Naive thymus-derived CD4-positive, alpha-beta T cell (primary cell): ENCODE results near the gene SYCP2. TPM values are rescaled to one million over a fixed set of nuclear protein-coding genes. Genes with fewer than 3 reads are reported as not detected.

Experiments used
- ATAC-seq: fragments of 150-1000 bp; cut with Tn5 transposase; 2 replicates; pipeline ENCODE4 v1.10.0; 2021; ENCODE audit warnings: mild to moderate bottlenecking, moderate library complexity
- CTCF ChIA-PET: fragments of 350-600 bp; sonication (Branson Sonifier 250); formaldehyde crosslinking; loops from one replicate; lab custom pipeline; 2021; ENCODE audit warnings: antibody characterized with exemption; lab: Charles Lee
- POLR2A ChIA-PET: fragments of 350-600 bp; sonication (Branson Sonifier 250); formaldehyde crosslinking; loops from one replicate; lab custom pipeline; 2021; ENCODE audit warnings: antibody characterized with exemption, inconsistent platforms; lab: Charles Lee
- DNase-seq, 9 donors: peaks; one replicate each; pipeline versions ENCODE4 v3.0.0 to v3.0.0-alpha.2; 2020 to 2022; ENCODE audit warnings: mixed read lengths in 1 of 9
- H3K27ac ChIP-seq: one replicate; pipeline ENCODE4 v1.7.0; 2013; ENCODE audit warnings: mild to moderate bottlenecking, low read depth, low read length, moderate library complexity
- H3K27me3 ChIP-seq, 2 donors: one replicate each; pipeline ENCODE4 v1.7.0; 2013; ENCODE audit warnings: low read length in 2 of 2, mild to moderate bottlenecking in 2 of 2, moderate library complexity in 2 of 2; ENCODE audit not compliant: control insufficient read depth in 2 of 2, insufficient read depth in 2 of 2
- H3K36me3 ChIP-seq, 3 experiments: 1 replicate in 2 of 3; 2 replicates in 1 of 3; pipeline ENCODE4 v1.7.0; 2013; ENCODE audit warnings: low read length in 3 of 3, mild to moderate bottlenecking in 3 of 3, moderate library complexity in 1 of 3; ENCODE audit not compliant: insufficient read depth in 3 of 3, control insufficient read depth in 2 of 3
- H3K4me1 ChIP-seq, 2 donors: one replicate each; pipeline ENCODE4 v1.7.0; 2013; ENCODE audit warnings: low read length in 2 of 2, mild to moderate bottlenecking in 2 of 2, moderate library complexity in 1 of 2; ENCODE audit not compliant: control insufficient read depth in 2 of 2, insufficient read depth in 2 of 2
- H3K4me3 ChIP-seq: 2 replicates; pipeline ENCODE4 v1.7.0; 2013; ENCODE audit warnings: mild to moderate bottlenecking, low read length
- H3K9me3 ChIP-seq, 3 experiments: 1 replicate in 2 of 3; 2 replicates in 1 of 3; pipeline ENCODE4 v1.7.0; 2013; ENCODE audit warnings: low read length in 3 of 3; ENCODE audit not compliant: control insufficient read depth in 2 of 3
- H3K27ac Mint-ChIP-seq, 9 donors: one replicate each; pipeline ENCODE4 v1.8.0; 2020 to 2022; ENCODE audit warnings: mixed read lengths in 9 of 9, mild to moderate bottlenecking in 8 of 9, moderate library complexity in 5 of 9, inconsistent platforms in 2 of 9
- H3K27me3 Mint-ChIP-seq, 5 donors: one replicate each; pipeline ENCODE4 v1.8.0; 2021 to 2022; ENCODE audit warnings: mixed read lengths in 5 of 5, mild to moderate bottlenecking in 1 of 5
- H3K36me3 Mint-ChIP-seq, 5 donors: one replicate each; pipeline ENCODE4 v1.8.0; 2020 to 2022; ENCODE audit warnings: mixed read lengths in 5 of 5, mild to moderate bottlenecking in 3 of 5, inconsistent platforms in 1 of 5
- H3K4me1 Mint-ChIP-seq, 7 donors: one replicate each; pipeline ENCODE4 v1.8.0; 2020 to 2022; ENCODE audit warnings: mixed read lengths in 7 of 7, mild to moderate bottlenecking in 3 of 7, inconsistent platforms in 1 of 7
- H3K4me3 Mint-ChIP-seq, 10 donors: one replicate each; pipeline ENCODE4 v1.8.0; 2020 to 2022; ENCODE audit warnings: mild to moderate bottlenecking in 10 of 10, mixed read lengths in 10 of 10, moderate library complexity in 6 of 10, inconsistent platforms in 2 of 10
- H3K9me3 Mint-ChIP-seq, 11 donors: one replicate each; pipeline ENCODE4 v1.8.0; 2020 to 2022; ENCODE audit warnings: mixed read lengths in 11 of 11, mild to moderate bottlenecking in 4 of 11, inconsistent platforms in 1 of 11, moderate library complexity in 1 of 11
- intact Hi-C, 2 donors: fragments of 100-400 bp; cut with micrococcal nuclease; formaldehyde crosslinking; loops; one replicate each; pipeline ENCODE4 v1.15.1; 2023
- polyA plus RNA-seq, 2 donors: library from polyadenylated mRNA; unstranded; fragments of 300-500 nt; fragmentation: Illumina TruSeq; gene quantifications; one replicate each; pipeline ENCODE4 v1.2.3, GENCODE V29; 2021
- total RNA-seq, 6 experiments: library from RNA in 5 of 6; stranded (reverse) in 5 of 6; gene quantifications; 1 replicate in 5 of 6; 2 replicates in 1 of 6; pipeline ENCODE4 v1.2.3 and lab custom pipeline; 2021 to 2026

SYCP2 gene
- total and polyA plus RNA-seq, 7 experiments from 2014 or later, result 0.47 to 7.8 (median 3.2) TPM

- DNase-seq (no peak), ATAC-seq (no peak)
- H3K36me3 ChIP-seq, result no peaks in the 10 kb centered on the region
- intact Hi-C loops, result no loop called here
- H3K27me3 ChIP-seq, result peaks cover 0 to 3% of the 10 kb centered on the region in 2 donors
- Mint-ChIP-seq H3K27ac (no peak overlapping the region), H3K4me1 (peaks cover 0 to 6% (median 0%) of the 10 kb centered on the region in 7 donors), H3K27me3 (peaks cover 25 to 52% (median 40%) of the 10 kb centered on the region in 5 donors), H3K9me3 (no peaks in the 10 kb centered on the region), H3K4me3 (no peak overlapping the region), H3K36me3 (no peaks in the 10 kb centered on the region)
- H3K4me1 ChIP-seq, result no peaks in the 10 kb centered on the region
- CTCF ChIA-PET, result no interaction called here
- no peak overlapping the region for H3K27ac ChIP-seq
- POLR2A ChIA-PET, result no interaction called here
- no peak overlapping the region for H3K4me3 ChIP-seq
- no peaks in the 10 kb centered on the region for H3K9me3 ChIP-seq
These were observed 98.4 kb downstream of the SYCP2 start for GRCh38 chr20:59835057-59835447.

- Mint-ChIP-seq H3K27me3 (peaks cover 22 to 53% (median 40%) of the 10 kb centered on the region in 5 donors), H3K36me3 (no peaks in the 10 kb centered on the region), H3K27ac (no peak overlapping the region), H3K9me3 (no peaks in the 10 kb centered on the region), H3K4me1 (peaks cover 0 to 6% (median 0%) of the 10 kb centered on the region in 7 donors), H3K4me3 (no peak overlapping the region)
- ATAC-seq (no peak), DNase-seq (no peak)
- no peak overlapping the region for H3K27ac ChIP-seq
- peaks cover 0 to 3% of the 10 kb centered on the region in 2 donors for H3K27me3 ChIP-seq
- intact Hi-C loops, result no loop called here
- ChIA-PET CTCF (no interaction called here), POLR2A (no interaction called here)
- H3K9me3 ChIP-seq, result no peaks in the 10 kb centered on the region
- no peaks in the 10 kb centered on the region for H3K4me1 ChIP-seq
- no peak overlapping the region for H3K4me3 ChIP-seq
- H3K36me3 ChIP-seq, result no peaks in the 10 kb centered on the region
These were observed 100.8 kb downstream of the SYCP2 start for GRCh38 chr20:59832406-59833363.

GRCh38 chr20:59831916-59832270 is 101.5 kb downstream of the SYCP2 start:
- Mint-ChIP-seq H3K4me3 (no peak overlapping the region), H3K27ac (no peak overlapping the region), H3K27me3 (peaks cover 19 to 48% (median 34%) of the 10 kb centered on the region in 5 donors), H3K9me3 (no peaks in the 10 kb centered on the region), H3K36me3 (no peaks in the 10 kb centered on the region), H3K4me1 (peaks cover 0 to 6% (median 0%) of the 10 kb centered on the region in 7 donors)
- no peak for ATAC-seq
- H3K4me1 ChIP-seq, result no peaks in the 10 kb centered on the region
- no peak for DNase-seq
- CTCF ChIA-PET, result no interaction called here
- H3K4me3 ChIP-seq, result no peak overlapping the region
- POLR2A ChIA-PET, result no interaction called here
- no peaks in the 10 kb centered on the region for H3K36me3 ChIP-seq
- no peak overlapping the region for H3K27ac ChIP-seq
- intact Hi-C loops, result no loop called here
- H3K9me3 ChIP-seq, result no peaks in the 10 kb centered on the region
- peaks cover 0 to 3% of the 10 kb centered on the region in 2 donors for H3K27me3 ChIP-seq

GRCh38 chr20:59831024-59831915 is 102.2 kb downstream of the SYCP2 start:
- POLR2A ChIA-PET, result no interaction called here
- H3K27ac Mint-ChIP-seq, result no peak overlapping the region
- H3K27me3 Mint-ChIP-seq, result peaks cover 13 to 47% (median 33%) of the 10 kb centered on the region in 5 donors

GRCh38 chr20:59830665-59831023 is 102.8 kb downstream of the SYCP2 start:
- peaks cover 7 to 43% (median 27%) of the 10 kb centered on the region in 5 donors for H3K27me3 Mint-ChIP-seq

More at GRCh38 chr20:59831024-59831915, 102.2 kb downstream of the SYCP2 start:
- CTCF ChIA-PET, result no interaction called here
- intact Hi-C loops, result no loop called here
- H3K36me3 Mint-ChIP-seq, result no peaks in the 10 kb centered on the region
- no peak overlapping the region for H3K27ac ChIP-seq
- H3K36me3 ChIP-seq, result no peaks in the 10 kb centered on the region
- H3K27me3 ChIP-seq, result peaks cover 0 to 3% of the 10 kb centered on the region in 2 donors
- H3K9me3 ChIP-seq, result no peaks in the 10 kb centered on the region
- H3K4me3 ChIP-seq, result no peak overlapping the region
- DNase-seq (no peak), ATAC-seq (no peak)
- peaks cover 0 to 6% (median 0%) of the 10 kb centered on the region in 7 donors for H3K4me1 Mint-ChIP-seq
- no peaks in the 10 kb centered on the region for H3K4me1 ChIP-seq
- no peak overlapping the region for H3K4me3 Mint-ChIP-seq
- H3K9me3 Mint-ChIP-seq, result peaks cover 0 to 2% (median 0%) of the 10 kb centered on the region in 11 donors

GRCh38 chr20:59829786-59830664 is 103.4 kb downstream of the SYCP2 start:
- ATAC-seq, result no peak
- Mint-ChIP-seq H3K9me3 (peaks cover 0 to 2% (median 0%) of the 10 kb centered on the region in 11 donors), H3K4me3 (no peak overlapping the region), H3K27ac (no peak overlapping the region), H3K36me3 (no peaks in the 10 kb centered on the region), H3K27me3 (peaks cover 1 to 39% (median 21%) of the 10 kb centered on the region in 5 donors), H3K4me1 (no peaks in the 10 kb centered on the region)
- Histone ChIP-seq H3K4me3 (no peak overlapping the region), H3K27me3 (no peaks in the 10 kb centered on the region), H3K4me1 (no peaks in the 10 kb centered on the region), H3K36me3 (no peaks in the 10 kb centered on the region), H3K9me3 (no peaks in the 10 kb centered on the region), H3K27ac (no peak overlapping the region)
- intact Hi-C loops, result no loop called here
- DNase-seq, result no peak
- ChIA-PET CTCF (no interaction called here), POLR2A (no interaction called here)

More at GRCh38 chr20:59830665-59831023, 102.8 kb downstream of the SYCP2 start:
- Histone ChIP-seq H3K36me3 (no peaks in the 10 kb centered on the region), H3K27ac (no peak overlapping the region), H3K4me3 (no peak overlapping the region), H3K9me3 (no peaks in the 10 kb centered on the region), H3K27me3 (peaks cover 0 to 2% of the 10 kb centered on the region in 2 donors), H3K4me1 (no peaks in the 10 kb centered on the region)
- no peak for DNase-seq
- ChIA-PET CTCF (no interaction called here), POLR2A (no interaction called here)
- ATAC-seq, result no peak
- H3K36me3 Mint-ChIP-seq, result no peaks in the 10 kb centered on the region
- no peak overlapping the region for H3K27ac Mint-ChIP-seq
- no peak overlapping the region for H3K4me3 Mint-ChIP-seq
- peaks cover 0 to 2% (median 0%) of the 10 kb centered on the region in 11 donors for H3K9me3 Mint-ChIP-seq
- intact Hi-C loops, result no loop called here
- H3K4me1 Mint-ChIP-seq, result peaks cover 0 to 2% (median 0%) of the 10 kb centered on the region in 7 donors
